Gastroesophageal sphincter (tissue), 4 donors: Measurements from ENCODE around the gene CORIN. TPM values are rescaled to one million over a fixed set of nuclear protein-coding genes. Genes with fewer than 3 reads are reported as not detected.

ENCODE experiments used
- ATAC-seq: fragments of 150-250 bp; one replicate; pipeline ENCODE4 v1.9.1; 2016; ENCODE audit warnings: mild to moderate bottlenecking, moderate library complexity
- H3K27ac ChIP-seq, 4 donors: fragments of 200-600 bp; sonication (generic) in 3 of 4; 1 replicate in 3 of 4; 2 replicates in 1 of 4; pipeline ENCODE4 v1.5.1; 2016 to 2019
- H3K27me3 ChIP-seq: fragments of 200-600 bp; sonication (generic); one replicate; pipeline ENCODE4 v1.5.1; 2019
- H3K36me3 ChIP-seq, 2 donors: fragments of 200-600 bp; sonication (generic); one replicate each; pipeline ENCODE4 v1.5.1; 2019; ENCODE audit warnings: control low read depth in 1 of 2
- H3K4me1 ChIP-seq, 3 donors: fragments of 200-600 bp; sonication (generic); 1 replicate in 2 of 3; 2 replicates in 1 of 3; pipeline ENCODE4 v1.5.1; 2016 to 2019; ENCODE audit warnings: control low read depth in 2 of 3
- H3K4me3 ChIP-seq, 2 donors: fragments of 200-600 bp; sonication (generic); one replicate each; pipeline ENCODE4 v1.5.1; 2019; ENCODE audit warnings: mild to moderate bottlenecking in 1 of 2, moderate library complexity in 1 of 2
- H3K9me3 ChIP-seq, 3 donors: fragments of 200-600 bp; sonication (generic); one replicate each; pipeline ENCODE4 v1.5.1; 2017 to 2019; ENCODE audit warnings: control low read depth in 2 of 3
- CTCF ChIP-seq, 4 experiments: fragments of 200-600 bp in 2 of 4; fragments of 450-650 bp in 2 of 4; sonication (generic) in 1 of 4; IDR thresholded peaks; one replicate each; pipeline ENCODE4 v1.5.1; 2017 to 2019; ENCODE audit warnings: antibody characterized with exemption in 4 of 4, mild to moderate bottlenecking in 2 of 4, moderate library complexity in 2 of 4
- EP300 ChIP-seq: sonication (generic); formaldehyde crosslinking; IDR thresholded peaks from one replicate; pipeline ENCODE4 v1.6.1; 2017; ENCODE audit warnings: antibody characterized with exemption, mild to moderate bottlenecking
- POLR2A ChIP-seq, 2 donors: fragments of 450-650 bp; IDR thresholded peaks; one replicate each; pipeline ENCODE4 v1.6.1; 2017; ENCODE audit warnings: antibody characterized with exemption in 2 of 2, mild to moderate bottlenecking in 2 of 2, moderate library complexity in 1 of 2
- POLR2AphosphoS5 ChIP-seq: sonication (generic); formaldehyde crosslinking; IDR thresholded peaks from one replicate; pipeline ENCODE4 v1.6.1; 2017; ENCODE audit warnings: antibody characterized with exemption
- WGBS, 2 donors: methylation state at CpG; one replicate each; pipeline ENCODE4 v1.1.5; 2018; ENCODE audit warnings: low coverage in 1 of 2; 5-methylcytosine and 5-hydroxymethylcytosine counted together
- total RNA-seq, 4 donors: library from RNA; depleted of rRNA; stranded (reverse); fragments of >200 nt; gene quantifications; one replicate each; pipeline ENCODE4 v1.1.0, GENCODE V29; 2016

The CORIN gene
- total RNA-seq, 4 donors from 2014 or later = 0.47 to 3.3 (median 2.2) TPM

GRCh38 chr4:47842985-47843384, 5.1 kb upstream of the CORIN start:
- no peak for ATAC-seq
- Histone ChIP-seq H3K4me1 (peaks cover 0 to 5% (median under 1%) of the 10 kb centered on the region in 3 donors), H3K4me3 (no peak overlapping the region), H3K9me3 (no peaks in the 10 kb centered on the region), H3K36me3 (peaks cover 0 to 18% of the 10 kb centered on the region in 2 donors), H3K27ac (no peak overlapping the region), H3K27me3 (no peaks in the 10 kb centered on the region)
- TF ChIP-seq POLR2A (IDR thresholded peaks at IDR 0.05) (no peak), EP300 (no peak), POLR2AphosphoS5 (no peak), CTCF (IDR thresholded peaks at IDR 0.05) (no peak)

DNA sequence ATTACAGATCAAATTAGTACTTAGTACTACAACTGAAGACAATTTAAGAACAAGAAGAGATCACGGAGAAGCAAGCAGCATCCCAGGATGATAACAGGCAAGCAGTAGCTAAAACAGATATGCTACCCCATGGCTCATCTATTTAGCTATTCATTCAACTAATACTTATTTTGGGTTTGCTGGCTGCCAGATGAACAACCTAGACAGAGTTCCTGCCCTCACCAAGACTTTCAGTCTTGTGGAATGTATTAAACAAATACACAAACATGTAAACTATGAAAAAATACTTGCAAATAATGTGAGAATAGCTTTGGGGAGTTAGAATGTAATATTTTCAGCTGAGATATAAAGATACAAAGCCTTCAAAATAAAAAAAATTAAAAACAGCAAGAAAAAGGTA, 2.4 kb upstream of the CORIN start:
- 82 to 94% methylated on average over 1 of the region's 1 CpG for WGBS, 2 donors
- H3K27ac ChIP-seq = no peak overlapping the region
- no peak for ATAC-seq

GRCh38 chr4:47839259-47839658, 1.4 kb upstream of the CORIN start:
- no peak for ATAC-seq
- 21 to 71% methylated on average over 5 of the region's 5 CpGs for WGBS, 2 donors

More for the DNA sequence above, 2.4 kb upstream of the CORIN start:
- peaks cover 0 to 32% (median 19%) of the 10 kb centered on the region in 3 donors for H3K4me1 ChIP-seq
- H3K27me3 ChIP-seq = no peaks in the 10 kb centered on the region
- peaks cover 0 to 6% of the 10 kb centered on the region in 2 donors for H3K36me3 ChIP-seq
- no peak overlapping the region for H3K4me3 ChIP-seq
- no peaks in the 10 kb centered on the region for H3K9me3 ChIP-seq
- TF ChIP-seq POLR2AphosphoS5 = no peak
- TF ChIP-seq CTCF (IDR thresholded peaks at IDR 0.05) = no peak
- no peak for TF ChIP-seq POLR2A (IDR thresholded peaks at IDR 0.05)
- TF ChIP-seq EP300 = no peak

GRCh38 chr4:47838445-47838844, 578 bp upstream of the CORIN start:
- H3K36me3 ChIP-seq = peaks cover 0 to under 1% of the 10 kb centered on the region in 2 donors
- no peak overlapping the region for H3K27ac ChIP-seq
- no peak for TF ChIP-seq POLR2AphosphoS5
- no peak for TF ChIP-seq EP300
- TF ChIP-seq CTCF (IDR thresholded peaks at IDR 0.05) = no peak
- no peak for TF ChIP-seq POLR2A (IDR thresholded peaks at IDR 0.05)
- H3K4me3 ChIP-seq = no peak overlapping the region
- no peak for ATAC-seq
- H3K27me3 ChIP-seq = no peaks in the 10 kb centered on the region
- H3K9me3 ChIP-seq = no peaks in the 10 kb centered on the region
- peaks cover 0 to 35% (median 19%) of the 10 kb centered on the region in 3 donors for H3K4me1 ChIP-seq
- WGBS, 2 donors = 69 to 75% methylated on average over 2 to 4 of the region's 4 CpGs

More at GRCh38 chr4:47839259-47839658, 1.4 kb upstream of the CORIN start:
- no peak overlapping the region for H3K27ac ChIP-seq
- H3K36me3 ChIP-seq = peaks cover 0 to 6% of the 10 kb centered on the region in 2 donors
- no peaks in the 10 kb centered on the region for H3K27me3 ChIP-seq
- TF ChIP-seq EP300 = no peak
- no peak for TF ChIP-seq POLR2AphosphoS5
- TF ChIP-seq CTCF (IDR thresholded peaks at IDR 0.05) = peak in 3 of 4 experiments; percentile 23 to 36 (median 25)
- TF ChIP-seq POLR2A (IDR thresholded peaks at IDR 0.05) = no peak
- H3K4me1 ChIP-seq = peaks cover 0 to 35% (median 19%) of the 10 kb centered on the region in 3 donors
- no peaks in the 10 kb centered on the region for H3K9me3 ChIP-seq
- no peak overlapping the region for H3K4me3 ChIP-seq

- WGBS, 2 donors = 0 to 5% methylated on average over 1 to 14 of the region's 58 CpGs
- H3K4me1 ChIP-seq = peaks cover 0 to 35% (median 19%) of the 10 kb centered on the region in 3 donors
- H3K4me3 ChIP-seq = peak overlapping the region; percentile 35 to 57
- H3K27ac ChIP-seq = peak overlapping the region in 1 of 4 donors; percentile 46
- H3K27me3 ChIP-seq = no peaks in the 10 kb centered on the region
- ATAC-seq = peak; percentile 42
- H3K36me3 ChIP-seq = no peaks in the 10 kb centered on the region
- TF ChIP-seq POLR2AphosphoS5 (no peak), CTCF (IDR thresholded peaks at IDR 0.05) (no peak), EP300 (no peak)
- H3K9me3 ChIP-seq = peaks cover 0 to 5% (median 0%) of the 10 kb centered on the region in 3 donors
Observed at GRCh38 chr4:47837094-47837907, 566 bp downstream of the CORIN start.
